Neuron (in vitro differentiated cells): Measurements from ENCODE around the gene GARNL3.

Experiments used
- H2AFZ ChIP-seq: one replicate; pipeline ENCODE4 v1.6.1; 2013; ENCODE audit warnings: low read depth, mild to moderate bottlenecking, inconsistent platforms, low read length, moderate library complexity
- H3K27me3 ChIP-seq: one replicate; pipeline ENCODE4 v1.6.1; 2013; ENCODE audit warnings: low read length; ENCODE audit not compliant: insufficient read depth
- H3K36me3 ChIP-seq: one replicate; pipeline ENCODE4 v1.6.1; 2013; ENCODE audit warnings: low read length; ENCODE audit not compliant: insufficient read depth
- H3K4me1 ChIP-seq: one replicate; pipeline ENCODE4 v1.6.1; 2013; ENCODE audit warnings: low read length; ENCODE audit not compliant: insufficient read depth
- H3K4me3 ChIP-seq: 2 replicates; pipeline ENCODE4 v1.5.1; 2013; ENCODE audit warnings: mild to moderate bottlenecking, low read length, moderate library complexity
- H3K9me3 ChIP-seq: one replicate; pipeline ENCODE4 v1.6.1; 2013; ENCODE audit warnings: low read length

The GARNL3 gene

GRCh38 chr9:127313042-127313560 is 48.5 kb downstream of the GARNL3 start:
- no peak overlapping the region for H2AFZ ChIP-seq
- H3K4me1 ChIP-seq = peaks cover 5% of the 10 kb centered on the region
- peaks cover 13% of the 10 kb centered on the region for H3K36me3 ChIP-seq
- H3K4me3 ChIP-seq = no peak overlapping the region
- no peaks in the 10 kb centered on the region for H3K27me3 ChIP-seq
- H3K9me3 ChIP-seq = no peaks in the 10 kb centered on the region

GRCh38 chr9:127314911-127315310 is 50.3 kb downstream of the GARNL3 start:
- Histone ChIP-seq H3K9me3 (no peaks in the 10 kb centered on the region), H2AFZ (no peak overlapping the region)

GRCh38 chr9:127316586-127317323 is 52.2 kb downstream of the GARNL3 start:
- no peaks in the 10 kb centered on the region for H3K27me3 ChIP-seq
- peaks cover 14% of the 10 kb centered on the region for H3K36me3 ChIP-seq
- no peaks in the 10 kb centered on the region for H3K9me3 ChIP-seq
- no peaks in the 10 kb centered on the region for H3K4me1 ChIP-seq
- H2AFZ ChIP-seq = no peak overlapping the region
- no peak overlapping the region for H3K4me3 ChIP-seq

More at GRCh38 chr9:127314911-127315310, 50.3 kb downstream of the GARNL3 start:
- H3K36me3 ChIP-seq = peaks cover 13% of the 10 kb centered on the region
- H3K4me1 ChIP-seq = no peaks in the 10 kb centered on the region
- H3K27me3 ChIP-seq = no peaks in the 10 kb centered on the region
- no peak overlapping the region for H3K4me3 ChIP-seq

GRCh38 chr9:127318651-127319167 is 54.1 kb downstream of the GARNL3 start:
- no peak overlapping the region for H3K4me3 ChIP-seq

GRCh38 chr9:127319366-127320114 is 55.0 kb downstream of the GARNL3 start:
- peaks cover 7% of the 10 kb centered on the region for H3K4me1 ChIP-seq
- no peaks in the 10 kb centered on the region for H3K9me3 ChIP-seq
- H3K4me3 ChIP-seq = no peak overlapping the region
- H3K27me3 ChIP-seq = no peaks in the 10 kb centered on the region
- H2AFZ ChIP-seq = no peak overlapping the region
- peaks cover 8% of the 10 kb centered on the region for H3K36me3 ChIP-seq

More at GRCh38 chr9:127318651-127319167, 54.1 kb downstream of the GARNL3 start:
- H3K36me3 ChIP-seq = peaks cover 14% of the 10 kb centered on the region
- no peaks in the 10 kb centered on the region for H3K27me3 ChIP-seq
- H3K9me3 ChIP-seq = no peaks in the 10 kb centered on the region
- no peak overlapping the region for H2AFZ ChIP-seq
- H3K4me1 ChIP-seq = peaks cover 7% of the 10 kb centered on the region

- Histone ChIP-seq H2AFZ (no peak overlapping the region), H3K4me1 (peaks cover 7% of the 10 kb centered on the region)
Measured at GRCh38 chr9:127320115-127320378, 55.5 kb downstream of the GARNL3 start.

GRCh38 chr9:127323393-127323792 is 58.8 kb downstream of the GARNL3 start:
- no peaks in the 10 kb centered on the region for H3K27me3 ChIP-seq

More at GRCh38 chr9:127320115-127320378, 55.5 kb downstream of the GARNL3 start:
- no peaks in the 10 kb centered on the region for H3K27me3 ChIP-seq
- no peak overlapping the region for H3K4me3 ChIP-seq
- peaks cover 10% of the 10 kb centered on the region for H3K36me3 ChIP-seq
- no peaks in the 10 kb centered on the region for H3K9me3 ChIP-seq

GRCh38 chr9:127330501-127330900 is 65.9 kb downstream of the GARNL3 start:
- Histone ChIP-seq H3K4me3 (no peak overlapping the region), H3K27me3 (no peaks in the 10 kb centered on the region), H3K9me3 (no peaks in the 10 kb centered on the region), H2AFZ (no peak overlapping the region), H3K36me3 (peaks cover 9% of the 10 kb centered on the region), H3K4me1 (no peaks in the 10 kb centered on the region)

More at GRCh38 chr9:127323393-127323792, 58.8 kb downstream of the GARNL3 start:
- H3K4me1 ChIP-seq = peaks cover 7% of the 10 kb centered on the region
- H3K4me3 ChIP-seq = no peak overlapping the region
- peaks cover 12% of the 10 kb centered on the region for H3K36me3 ChIP-seq
- no peaks in the 10 kb centered on the region for H3K9me3 ChIP-seq
- no peak overlapping the region for H2AFZ ChIP-seq

- Histone ChIP-seq H2AFZ (no peak overlapping the region), H3K36me3 (peaks cover 6% of the 10 kb centered on the region), H3K9me3 (no peaks in the 10 kb centered on the region), H3K4me1 (no peaks in the 10 kb centered on the region), H3K4me3 (no peak overlapping the region), H3K27me3 (no peaks in the 10 kb centered on the region)
Measured at GRCh38 chr9:127333221-127334064, 68.9 kb downstream of the GARNL3 start.

- H2AFZ ChIP-seq = no peak overlapping the region
- H3K36me3 ChIP-seq = peaks cover 6% of the 10 kb centered on the region
- H3K9me3 ChIP-seq = no peaks in the 10 kb centered on the region
- no peaks in the 10 kb centered on the region for H3K4me1 ChIP-seq
- H3K27me3 ChIP-seq = no peaks in the 10 kb centered on the region
- H3K4me3 ChIP-seq = no peak overlapping the region
Measured at GRCh38 chr9:127334725-127335124, 70.2 kb downstream of the GARNL3 start.

GRCh38 chr9:127336086-127336485 is 71.5 kb downstream of the GARNL3 start:
- Histone ChIP-seq H3K27me3 (no peaks in the 10 kb centered on the region), H3K36me3 (peaks cover 9% of the 10 kb centered on the region), H3K9me3 (no peaks in the 10 kb centered on the region), H3K4me3 (no peak overlapping the region), H2AFZ (no peak overlapping the region), H3K4me1 (no peaks in the 10 kb centered on the region)

- no peak overlapping the region for H3K4me3 ChIP-seq
- no peaks in the 10 kb centered on the region for H3K9me3 ChIP-seq
- H2AFZ ChIP-seq = no peak overlapping the region
- H3K27me3 ChIP-seq = no peaks in the 10 kb centered on the region
- H3K4me1 ChIP-seq = no peaks in the 10 kb centered on the region
- H3K36me3 ChIP-seq = peaks cover 9% of the 10 kb centered on the region
Measured at GRCh38 chr9:127336506-127337352, 72.2 kb downstream of the GARNL3 start.
